AG10803 (cell line): Measurements from ENCODE around the gene DYNLT4.
A peak's percentile ranks its signal among the peaks of the same experiment; 100 is the strongest.

Experiments
- DNase-seq: peaks from one replicate; pipeline ENCODE4 v3.0.0; 2010; ENCODE audit warnings: low read depth
- H3K4me3 ChIP-seq: 2 replicates; pipeline ENCODE4 v1.5.1; 2011; ENCODE audit warnings: mild to moderate bottlenecking, low read length, control low read depth
- CTCF ChIP-seq: conservative IDR thresholded peaks from 2 replicates; pipeline ENCODE4 v1.5.1; 2011; ENCODE audit warnings: mild to moderate bottlenecking, low read length, control low read depth, inconsistent platforms

DYNLT4 gene

GRCh38 chr1:44787506-44787905, 19.6 kb downstream of the DYNLT4 start:
- no peak for TF ChIP-seq CTCF
- DNase-seq, result no peak
- no peak overlapping the region for H3K4me3 ChIP-seq

GRCh38 chr1:44786841-44787426, 20.2 kb downstream of the DYNLT4 start:
- DNase-seq, result no peak
- H3K4me3 ChIP-seq, result no peak overlapping the region
- TF ChIP-seq CTCF, result no peak

- peak overlapping the region; percentile 53 for H3K4me3 ChIP-seq
- peak; percentile 31 for DNase-seq
- peak; percentile 95 for TF ChIP-seq CTCF
Measured at GRCh38 chr1:44786138-44786840, 20.9 kb downstream of the DYNLT4 start.

- DNase-seq, result no peak
- no peak for TF ChIP-seq CTCF
- H3K4me3 ChIP-seq, result peak overlapping the region; percentile 53
Measured at GRCh38 chr1:44785501-44786137, 21.5 kb downstream of the DYNLT4 start.

GRCh38 chr1:44785029-44785380, 22.1 kb downstream of the DYNLT4 start:
- no peak for TF ChIP-seq CTCF
- H3K4me3 ChIP-seq, result no peak overlapping the region
- no peak for DNase-seq

GRCh38 chr1:44784094-44785028, 22.8 kb downstream of the DYNLT4 start:
- TF ChIP-seq CTCF, result peak; percentile 2; the same call in 1 of the 2 replicates
- peak overlapping the region; percentile 46 for H3K4me3 ChIP-seq
- DNase-seq, result no peak
